GM19035 (cell line): ENCODE measurements around the gene PAFAH1B1.
"Not testable (repeated sequence)": the region's sequence is repeated elsewhere in the genome, so short reads cannot be mapped to it uniquely, and the experiment has no call there.

Source experiments
- ATAC-seq: cut with Tn5 transposase; IDR thresholded peaks from one replicate; pipeline ENCODE4 v1.9.1; 2021; ENCODE audit not compliant: unreplicated experiment

Gene PAFAH1B1

GRCh38 chr17:2635241-2635640, 41.8 kb downstream of the PAFAH1B1 start:
- ATAC-seq = no peak

- no peak for ATAC-seq
These were observed 42.2 kb downstream of the PAFAH1B1 start for GRCh38 chr17:2635675-2636074.

GRCh38 chr17:2636169-2636930, 42.9 kb downstream of the PAFAH1B1 start:
- ATAC-seq = no peak

GRCh38 chr17:2637422-2637821, 44.0 kb downstream of the PAFAH1B1 start:
- no peak for ATAC-seq

GRCh38 chr17:2644971-2645370, 51.5 kb downstream of the PAFAH1B1 start:
- no peak for ATAC-seq

GRCh38 chr17:2647957-2648356, 54.5 kb downstream of the PAFAH1B1 start:
- no peak for ATAC-seq

- no peak for ATAC-seq
These were observed 55.7 kb downstream of the PAFAH1B1 start for GRCh38 chr17:2649191-2649590.

- not testable (repeated sequence) for ATAC-seq
These were observed 59.5 kb downstream of the PAFAH1B1 start for GRCh38 chr17:2652911-2653310.

- ATAC-seq = no peak
These were observed 62.1 kb downstream of the PAFAH1B1 start for GRCh38 chr17:2655546-2655945.

GRCh38 chr17:2656283-2656682, 62.8 kb downstream of the PAFAH1B1 start:
- ATAC-seq = no peak

- ATAC-seq = not testable (repeated sequence)
These were observed 65.9 kb downstream of the PAFAH1B1 start for GRCh38 chr17:2659337-2659736.

GRCh38 chr17:2660410-2660809, 67.0 kb downstream of the PAFAH1B1 start:
- not testable (repeated sequence) for ATAC-seq

GRCh38 chr17:2672026-2672425, 78.6 kb downstream of the PAFAH1B1 start:
- no peak for ATAC-seq

- ATAC-seq = not testable (repeated sequence)
These were observed 85.8 kb downstream of the PAFAH1B1 start for GRCh38 chr17:2679247-2679646.

GRCh38 chr17:2680961-2681360, 87.5 kb downstream of the PAFAH1B1 start:
- no peak for ATAC-seq

GRCh38 chr17:2681650-2682049, 88.2 kb downstream of the PAFAH1B1 start:
- no peak for ATAC-seq

- ATAC-seq = no peak
These were observed 88.9 kb downstream of the PAFAH1B1 start for GRCh38 chr17:2682176-2682938.

- no peak for ATAC-seq
These were observed 90.5 kb downstream of the PAFAH1B1 start for GRCh38 chr17:2683912-2684311.

GRCh38 chr17:2684549-2684948, 91.1 kb downstream of the PAFAH1B1 start:
- no peak for ATAC-seq

- no peak for ATAC-seq
These were observed 92.2 kb downstream of the PAFAH1B1 start for GRCh38 chr17:2685696-2686095.

- ATAC-seq = no peak
These were observed 93.6 kb downstream of the PAFAH1B1 start for GRCh38 chr17:2687074-2687418.
